ENCODE data around the gene GALNT5.
"Not testable (repeated sequence)": the region's sequence is repeated elsewhere in the genome, so short reads cannot be mapped to it uniquely, and the experiment has no call there.

GALNT5 gene

GRCh38 chr2:157333304-157334047, 76.0 kb downstream of the GALNT5 start:
- no peak for DNase-seq

GRCh38 chr2:157334335-157334734, 76.8 kb downstream of the GALNT5 start:
- no peak for DNase-seq

GRCh38 chr2:157334797-157335196, 77.3 kb downstream of the GALNT5 start:
- no peak for DNase-seq

- no peak for DNase-seq
Observed at GRCh38 chr2:157336137-157337010, 78.9 kb downstream of the GALNT5 start.

- DNase-seq: no peak
Observed at GRCh38 chr2:157337978-157338377, 80.5 kb downstream of the GALNT5 start.

GRCh38 chr2:157339965-157340655, 82.6 kb downstream of the GALNT5 start:
- DNase-seq: no peak

- DNase-seq: not testable (repeated sequence)
Observed at GRCh38 chr2:157341381-157341780, 83.9 kb downstream of the GALNT5 start.

GRCh38 chr2:157345647-157346389, 88.3 kb downstream of the GALNT5 start:
- no peak for DNase-seq

- no peak for DNase-seq
Observed at GRCh38 chr2:157348291-157348921, 90.9 kb downstream of the GALNT5 start.

GRCh38 chr2:157349949-157350515, 92.5 kb downstream of the GALNT5 start:
- no peak for DNase-seq

GRCh38 chr2:157355618-157356017, 98.1 kb downstream of the GALNT5 start:
- DNase-seq: no peak

- no peak for DNase-seq
Observed at GRCh38 chr2:157359628-157360027, 102.1 kb downstream of the GALNT5 start.

GRCh38 chr2:157361526-157361925, 104.0 kb downstream of the GALNT5 start:
- no peak for DNase-seq

GRCh38 chr2:157362627-157363026, 105.1 kb downstream of the GALNT5 start:
- no peak for DNase-seq

- no peak for DNase-seq
Observed at GRCh38 chr2:157363612-157364101, 106.2 kb downstream of the GALNT5 start.

Measured in NCI-H510A (cell line).